BJ (cell line): ENCODE measurements around the gene PCTP. TPM values are rescaled to one million over a fixed set of nuclear protein-coding genes. Genes with fewer than 3 reads are reported as not detected.
A peak's percentile ranks its signal among the peaks of the same experiment; 100 is the strongest.

Source experiments
- CTCF ChIA-PET: fragments of 350-600 bp; formaldehyde crosslinking; extraction: SDS; loops from one replicate; lab custom pipeline; 2021; ENCODE audit warnings: antibody characterized with exemption, inconsistent platforms; lab: Yijun Ruan, JAX
- POLR2A ChIA-PET: fragments of 300-600 bp; sonication (Branson Sonifier 250); formaldehyde crosslinking; extraction: SDS; loops from one replicate; lab custom pipeline; 2021; ENCODE audit warnings: antibody characterized with exemption; lab: Charles Lee
- DNase-seq: peaks from one replicate; pipeline ENCODE4 v3.0.0-alpha.2; 2011; ENCODE audit warnings: low read depth
- H3K27me3 ChIP-seq: 2 replicates; pipeline ENCODE4 v1.6.0; 2011; ENCODE audit warnings: low read length; ENCODE audit not compliant: control insufficient read depth, insufficient read depth
- H3K36me3 ChIP-seq: 2 replicates; pipeline ENCODE4 v1.5.1; 2011; ENCODE audit warnings: low read length; ENCODE audit not compliant: control insufficient read depth, insufficient read depth
- H3K4me3 ChIP-seq: 2 replicates; pipeline ENCODE4 v1.5.1; 2011; ENCODE audit warnings: low read depth, mild to moderate bottlenecking, control low read depth, low read length
- CTCF ChIP-seq: IDR thresholded peaks from 2 replicates; pipeline ENCODE4 v1.5.1; 2011; ENCODE audit warnings: low read depth, mild to moderate bottlenecking, control low read depth, inconsistent platforms, low read length, moderate library complexity; ENCODE audit not compliant: insufficient read depth
- polyA plus RNA-seq: library from polyadenylated mRNA; depleted of rRNA; stranded (reverse); fragments of >200 nt; gene quantifications from 2 replicates; pipeline ENCODE4 v1.2.3, GENCODE V29; 2011

The PCTP gene
- polyA plus RNA-seq, 1 experiment = 10.2 TPM

- Histone ChIP-seq H3K36me3 (no peaks in the 10 kb centered on the region), H3K4me3 (no peak overlapping the region), H3K27me3 (0 out of 2 replicates have a peak, but pooled peaks cover 1% of the 10 kb centered on the region)
- no peak for DNase-seq
- POLR2A ChIA-PET = no interaction called here
- CTCF ChIA-PET = interaction anchor here (1.0 to 8.2 kb wide), 8 partner anchors 14 to 599 kb away, joined by 3 to 60 read pairs (median 4); no protein-coding TSS in a partner anchor
- no peak for TF ChIP-seq CTCF
Observed at GRCh38 chr17:55720919-55721836, 29.7 kb upstream of the PCTP start.

- TF ChIP-seq CTCF = no peak
- CTCF ChIA-PET = interaction anchor here (0.6 to 8.2 kb wide), 9 partner anchors 13 to 598 kb away, joined by 3 to 60 read pairs (median 4); no protein-coding TSS in a partner anchor
- Histone ChIP-seq H3K36me3 (no peaks in the 10 kb centered on the region), H3K4me3 (peak overlapping the region; percentile 10), H3K27me3 (0 out of 2 replicates have a peak, but pooled peaks cover 1% of the 10 kb centered on the region)
- DNase-seq = no peak
- POLR2A ChIA-PET = no interaction called here
Observed at GRCh38 chr17:55722016-55722736, 28.7 kb upstream of the PCTP start.

- no peaks in the 10 kb centered on the region for H3K36me3 ChIP-seq
- peak; percentile 21 for DNase-seq
- H3K4me3 ChIP-seq = peak within 1 kb of the TSS; percentile 10
- no peak for TF ChIP-seq CTCF
- CTCF ChIA-PET = interaction anchor here (0.6 to 8.2 kb wide), 7 partner anchors 12 to 197 kb away, joined by 3 to 60 read pairs (median 4); no protein-coding TSS in a partner anchor
- H3K27me3 ChIP-seq = 0 out of 2 replicates have a peak, but pooled peaks cover 1% of the 10 kb centered on the region
- POLR2A ChIA-PET = no interaction called here
Observed at GRCh38 chr17:55722742-55723487, 27.9 kb upstream of the PCTP start, which contains the start of gene TMEM100. Gene TMEM100, minus strand, starts transcription at chr17:55722864. Its CDS starts 1,794 bp downstream, at chr17:55721070.

GRCh38 chr17:55723488-55723848 lies 27.4 kb upstream of the PCTP start:
- TF ChIP-seq CTCF = no peak
- no peaks in the 10 kb centered on the region for H3K36me3 ChIP-seq
- 0 out of 2 replicates have a peak, but pooled peaks cover 1% of the 10 kb centered on the region for H3K27me3 ChIP-seq
- POLR2A ChIA-PET = no interaction called here
- no peak for DNase-seq
- CTCF ChIA-PET = interaction anchor here (1.5 to 8.2 kb wide), 3 partner anchors 12 to 197 kb away, joined by 7 to 60 read pairs (median 21); no protein-coding TSS in a partner anchor
- H3K4me3 ChIP-seq = no peak overlapping the region
